ENCODE measurements around the gene NRXN3.

DNA sequence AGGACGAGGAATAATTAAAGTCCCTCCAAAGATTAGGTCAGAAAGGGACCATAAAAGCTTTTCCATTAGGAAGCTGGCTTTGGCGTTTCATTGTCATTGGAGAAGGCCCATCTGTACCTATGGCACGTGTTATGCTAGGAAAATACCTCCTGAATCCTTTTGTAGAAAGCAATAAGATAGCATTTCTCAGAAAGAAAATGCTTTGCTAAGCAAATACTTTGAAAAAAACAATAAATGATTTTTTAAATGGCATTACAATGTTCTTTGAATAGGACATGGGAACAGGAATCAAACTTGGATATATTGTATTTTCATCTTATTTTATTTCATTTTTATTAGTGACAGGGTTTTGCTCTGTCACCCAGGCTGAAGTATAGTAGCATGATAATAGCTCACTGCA is 967.7 kb downstream of the NRXN3 start:
- TF ChIP-seq, protein P1, sequence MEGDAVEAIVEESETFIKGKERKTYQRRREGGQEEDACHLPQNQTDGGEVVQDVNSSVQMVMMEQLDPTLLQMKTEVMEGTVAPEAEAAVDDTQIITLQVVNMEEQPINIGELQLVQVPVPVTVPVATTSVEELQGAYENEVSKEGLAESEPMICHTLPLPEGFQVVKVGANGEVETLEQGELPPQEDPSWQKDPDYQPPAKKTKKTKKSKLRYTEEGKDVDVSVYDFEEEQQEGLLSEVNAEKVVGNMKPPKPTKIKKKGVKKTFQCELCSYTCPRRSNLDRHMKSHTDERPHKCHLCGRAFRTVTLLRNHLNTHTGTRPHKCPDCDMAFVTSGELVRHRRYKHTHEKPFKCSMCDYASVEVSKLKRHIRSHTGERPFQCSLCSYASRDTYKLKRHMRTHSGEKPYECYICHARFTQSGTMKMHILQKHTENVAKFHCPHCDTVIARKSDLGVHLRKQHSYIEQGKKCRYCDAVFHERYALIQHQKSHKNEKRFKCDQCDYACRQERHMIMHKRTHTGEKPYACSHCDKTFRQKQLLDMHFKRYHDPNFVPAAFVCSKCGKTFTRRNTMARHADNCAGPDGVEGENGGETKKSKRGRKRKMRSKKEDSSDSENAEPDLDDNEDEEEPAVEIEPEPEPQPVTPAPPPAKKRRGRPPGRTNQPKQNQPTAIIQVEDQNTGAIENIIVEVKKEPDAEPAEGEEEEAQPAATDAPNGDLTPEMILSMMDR (conservative IDR thresholded peaks at IDR 0.05), result no peak
- no peak for TF ChIP-seq EZH2 (IDR thresholded peaks at IDR 0.05; ENCODE audit: low read depth)

Measured in PC-9 (cell line).